ENCODE measurements around the gene TMEM87A. TPM values are rescaled to one million over a fixed set of nuclear protein-coding genes. Genes with fewer than 3 reads are reported as not detected.
A peak's percentile ranks its signal among the peaks of the same experiment; 100 is the strongest.
"Not testable (repeated sequence)": the region's sequence is repeated elsewhere in the genome, so short reads cannot be mapped to it uniquely, and the experiment has no call there.

Gene TMEM87A, protein sequence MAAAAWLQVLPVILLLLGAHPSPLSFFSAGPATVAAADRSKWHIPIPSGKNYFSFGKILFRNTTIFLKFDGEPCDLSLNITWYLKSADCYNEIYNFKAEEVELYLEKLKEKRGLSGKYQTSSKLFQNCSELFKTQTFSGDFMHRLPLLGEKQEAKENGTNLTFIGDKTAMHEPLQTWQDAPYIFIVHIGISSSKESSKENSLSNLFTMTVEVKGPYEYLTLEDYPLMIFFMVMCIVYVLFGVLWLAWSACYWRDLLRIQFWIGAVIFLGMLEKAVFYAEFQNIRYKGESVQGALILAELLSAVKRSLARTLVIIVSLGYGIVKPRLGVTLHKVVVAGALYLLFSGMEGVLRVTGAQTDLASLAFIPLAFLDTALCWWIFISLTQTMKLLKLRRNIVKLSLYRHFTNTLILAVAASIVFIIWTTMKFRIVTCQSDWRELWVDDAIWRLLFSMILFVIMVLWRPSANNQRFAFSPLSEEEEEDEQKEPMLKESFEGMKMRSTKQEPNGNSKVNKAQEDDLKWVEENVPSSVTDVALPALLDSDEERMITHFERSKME
- total RNA-seq = 53.6 and 59.8 TPM in 2 replicates

DNA sequence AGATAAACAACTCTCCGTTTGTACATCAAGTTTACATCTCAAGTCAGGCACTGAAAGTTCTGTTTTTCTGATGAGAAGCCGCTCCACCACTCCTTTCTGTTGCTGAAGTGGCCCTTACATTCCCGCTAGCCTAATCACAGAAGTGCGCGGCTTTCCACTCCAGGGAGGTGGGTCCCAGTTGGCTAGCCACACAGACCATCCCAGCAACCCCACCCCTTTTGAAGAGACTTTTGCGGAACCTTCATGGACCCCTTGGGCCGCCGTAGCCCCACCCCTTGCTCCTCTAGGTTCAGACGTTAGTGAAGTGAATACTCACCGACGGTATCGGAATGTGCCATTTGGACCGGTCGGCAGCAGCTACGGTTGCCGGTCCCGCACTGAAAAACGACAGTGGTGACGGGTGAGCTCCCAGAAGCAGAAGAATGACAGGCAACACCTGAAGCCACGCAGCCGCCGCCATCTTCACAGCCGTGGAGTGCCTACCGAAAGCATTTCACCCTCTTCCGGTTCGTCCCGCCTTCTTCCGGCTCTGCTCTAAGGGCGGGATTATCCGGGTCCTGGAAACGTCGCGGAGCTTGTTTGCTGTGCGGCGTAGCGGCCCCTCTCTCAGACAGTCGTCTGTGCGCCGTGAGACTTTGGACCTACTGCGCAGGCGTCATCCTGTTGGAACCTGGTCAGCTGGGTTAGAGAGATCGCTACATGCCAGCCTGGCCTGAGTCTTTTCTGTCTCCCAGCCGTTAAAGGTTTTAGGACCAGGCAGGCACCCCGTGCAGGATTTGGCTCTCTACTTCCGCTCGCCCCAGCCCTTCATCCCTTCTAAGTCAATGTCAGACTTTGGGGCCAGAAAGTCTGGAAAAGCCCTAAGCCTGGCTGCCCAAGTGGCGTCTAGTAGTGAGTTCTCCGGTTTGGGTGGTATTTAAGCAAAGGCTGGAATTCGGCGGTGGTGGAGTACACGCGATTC is at the start of gene TMEM87A, which contains the start of gene GANC:
TSS of gene TMEM87A (minus strand) at position 495 of the 961 bp plus-strand sequence. CDS start at position 460, 35 bp downstream.
TSS of gene GANC (plus strand) at position 263 of the 961 bp plus-strand sequence. CDS start 1,281 bp downstream, outside the sequence.
- peak within 1 kb of the TSS; percentile 53 for H3K4me3 ChIP-seq (ENCODE audit: low read depth, low read length)
- TF ChIP-seq, protein P1, sequence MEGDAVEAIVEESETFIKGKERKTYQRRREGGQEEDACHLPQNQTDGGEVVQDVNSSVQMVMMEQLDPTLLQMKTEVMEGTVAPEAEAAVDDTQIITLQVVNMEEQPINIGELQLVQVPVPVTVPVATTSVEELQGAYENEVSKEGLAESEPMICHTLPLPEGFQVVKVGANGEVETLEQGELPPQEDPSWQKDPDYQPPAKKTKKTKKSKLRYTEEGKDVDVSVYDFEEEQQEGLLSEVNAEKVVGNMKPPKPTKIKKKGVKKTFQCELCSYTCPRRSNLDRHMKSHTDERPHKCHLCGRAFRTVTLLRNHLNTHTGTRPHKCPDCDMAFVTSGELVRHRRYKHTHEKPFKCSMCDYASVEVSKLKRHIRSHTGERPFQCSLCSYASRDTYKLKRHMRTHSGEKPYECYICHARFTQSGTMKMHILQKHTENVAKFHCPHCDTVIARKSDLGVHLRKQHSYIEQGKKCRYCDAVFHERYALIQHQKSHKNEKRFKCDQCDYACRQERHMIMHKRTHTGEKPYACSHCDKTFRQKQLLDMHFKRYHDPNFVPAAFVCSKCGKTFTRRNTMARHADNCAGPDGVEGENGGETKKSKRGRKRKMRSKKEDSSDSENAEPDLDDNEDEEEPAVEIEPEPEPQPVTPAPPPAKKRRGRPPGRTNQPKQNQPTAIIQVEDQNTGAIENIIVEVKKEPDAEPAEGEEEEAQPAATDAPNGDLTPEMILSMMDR (IDR thresholded peaks at IDR 0.05; ENCODE audit: insufficient read depth, low read length, poor library complexity, severe bottlenecking) = no peak
- peak; percentile 93 for DNase-seq (ENCODE audit: low read depth)
- H3K27me3 ChIP-seq (ENCODE audit: control insufficient read depth, insufficient read depth, low read length) = no peaks in the 10 kb centered on the region
- H3K36me3 ChIP-seq (ENCODE audit: control insufficient read depth, insufficient read depth, low read length) = no peaks in the 10 kb centered on the region

- H3K27me3 ChIP-seq (ENCODE audit: control insufficient read depth, insufficient read depth, low read length) = no peaks in the 10 kb centered on the region
- TF ChIP-seq, protein P1 (IDR thresholded peaks at IDR 0.05; ENCODE audit: insufficient read depth, low read length, poor library complexity, severe bottlenecking) = no peak
- no peaks in the 10 kb centered on the region for H3K36me3 ChIP-seq (ENCODE audit: control insufficient read depth, insufficient read depth, low read length)
- no peak for DNase-seq (ENCODE audit: low read depth)
- no peak overlapping the region for H3K4me3 ChIP-seq (ENCODE audit: low read depth, low read length)
These were observed 46.0 kb upstream of the TMEM87A start for GRCh38 chr15:42319206-42319605.

- H3K36me3 ChIP-seq (ENCODE audit: control insufficient read depth, insufficient read depth, low read length); DNase-seq (ENCODE audit: low read depth); H3K4me3 ChIP-seq (ENCODE audit: low read depth, low read length); H3K27me3 ChIP-seq (ENCODE audit: control insufficient read depth, insufficient read depth, low read length): not testable (repeated sequence)
These were observed 43.1 kb upstream of the TMEM87A start for GRCh38 chr15:42316282-42316805.

GRCh38 chr15:42315521-42315920 is 42.3 kb upstream of the TMEM87A start:
- H3K36me3 ChIP-seq (ENCODE audit: control insufficient read depth, insufficient read depth, low read length) = no peaks in the 10 kb centered on the region
- DNase-seq (ENCODE audit: low read depth) = no peak
- no peak overlapping the region for H3K4me3 ChIP-seq (ENCODE audit: low read depth, low read length)
- no peaks in the 10 kb centered on the region for H3K27me3 ChIP-seq (ENCODE audit: control insufficient read depth, insufficient read depth, low read length)
- TF ChIP-seq, protein P1 (IDR thresholded peaks at IDR 0.05; ENCODE audit: insufficient read depth, low read length, poor library complexity, severe bottlenecking) = no peak

GRCh38 chr15:42314818-42315217 is 41.6 kb upstream of the TMEM87A start:
- DNase-seq (ENCODE audit: low read depth) = no peak
- Histone ChIP-seq H3K27me3 (ENCODE audit: control insufficient read depth, insufficient read depth, low read length) (no peaks in the 10 kb centered on the region), H3K4me3 (ENCODE audit: low read depth, low read length) (no peak overlapping the region), H3K36me3 (ENCODE audit: control insufficient read depth, insufficient read depth, low read length) (no peaks in the 10 kb centered on the region)
- TF ChIP-seq, protein P1 (IDR thresholded peaks at IDR 0.05; ENCODE audit: insufficient read depth, low read length, poor library complexity, severe bottlenecking) = no peak

All from kidney epithelial cell (primary cell).